T-helper 1 cell (primary cell): ENCODE data around the gene TRMT6.
A peak's percentile ranks its signal among the peaks of the same experiment; 100 is the strongest.

Source experiments
- DNase-seq, 5 donors: peaks; one replicate each; pipeline ENCODE4 v3.0.0-alpha.2; 2012 to 2020

Gene TRMT6

GRCh38 chr20:5945963-5946362 is 4.4 kb downstream of the TRMT6 start:
- DNase-seq, result peak in 1 of 5 donors; percentile 10

GRCh38 chr20:5938456-5939029 is 11.8 kb downstream of the TRMT6 start:
- DNase-seq, result no peak

- DNase-seq, result no peak
These were observed 14.1 kb downstream of the TRMT6 start for GRCh38 chr20:5936238-5936637.

GRCh38 chr20:5935384-5935783 is 14.9 kb downstream of the TRMT6 start:
- no peak for DNase-seq

GRCh38 chr20:5933802-5934436 is 16.4 kb downstream of the TRMT6 start:
- no peak for DNase-seq

- DNase-seq, result no peak
These were observed 17.5 kb downstream of the TRMT6 start for GRCh38 chr20:5932796-5933195.

GRCh38 chr20:5931411-5931810 is 18.9 kb downstream of the TRMT6 start:
- DNase-seq, result no peak

- DNase-seq, result no peak
These were observed 21.3 kb downstream of the TRMT6 start for GRCh38 chr20:5928836-5929715.

GRCh38 chr20:5927749-5928462 is 22.4 kb downstream of the TRMT6 start:
- no peak for DNase-seq

- DNase-seq, result no peak
These were observed 24.8 kb downstream of the TRMT6 start for GRCh38 chr20:5925551-5925950.

GRCh38 chr20:5923493-5923892 is 26.8 kb downstream of the TRMT6 start:
- no peak for DNase-seq

- DNase-seq, result no peak
These were observed 29.8 kb downstream of the TRMT6 start for GRCh38 chr20:5920581-5920980.

GRCh38 chr20:5919626-5920544 is 30.4 kb downstream of the TRMT6 start:
- DNase-seq, result peak in 1 of 5 donors; percentile 16

GRCh38 chr20:5918856-5919625 is 31.3 kb downstream of the TRMT6 start:
- DNase-seq, result peak in 1 of 5 donors; percentile 45

- no peak for DNase-seq
These were observed 35.5 kb downstream of the TRMT6 start for GRCh38 chr20:5914859-5915258.

- no peak for DNase-seq
These were observed 37.2 kb downstream of the TRMT6 start for GRCh38 chr20:5913166-5913565.

GRCh38 chr20:5910186-5910585 is 40.1 kb downstream of the TRMT6 start:
- DNase-seq, result no peak

- no peak for DNase-seq
These were observed 41.4 kb downstream of the TRMT6 start for GRCh38 chr20:5908981-5909380.

GRCh38 chr20:5900908-5901307 is 49.4 kb downstream of the TRMT6 start:
- no peak for DNase-seq

GRCh38 chr20:5899444-5899843 is 50.9 kb downstream of the TRMT6 start:
- no peak for DNase-seq

- no peak for DNase-seq
These were observed 54.7 kb downstream of the TRMT6 start for GRCh38 chr20:5895626-5896025.
